Fibroblast of the conjunctiva (primary cell): ENCODE measurements around the gene TNKS2.
"Not testable (repeated sequence)": the region's sequence is repeated elsewhere in the genome, so short reads cannot be mapped to it uniquely, and the experiment has no call there.

Source experiments
- DNase-seq: peaks from one replicate; pipeline ENCODE4 v3.0.0-alpha.2; 2010; ENCODE audit warnings: low read depth

Gene TNKS2

DNA sequence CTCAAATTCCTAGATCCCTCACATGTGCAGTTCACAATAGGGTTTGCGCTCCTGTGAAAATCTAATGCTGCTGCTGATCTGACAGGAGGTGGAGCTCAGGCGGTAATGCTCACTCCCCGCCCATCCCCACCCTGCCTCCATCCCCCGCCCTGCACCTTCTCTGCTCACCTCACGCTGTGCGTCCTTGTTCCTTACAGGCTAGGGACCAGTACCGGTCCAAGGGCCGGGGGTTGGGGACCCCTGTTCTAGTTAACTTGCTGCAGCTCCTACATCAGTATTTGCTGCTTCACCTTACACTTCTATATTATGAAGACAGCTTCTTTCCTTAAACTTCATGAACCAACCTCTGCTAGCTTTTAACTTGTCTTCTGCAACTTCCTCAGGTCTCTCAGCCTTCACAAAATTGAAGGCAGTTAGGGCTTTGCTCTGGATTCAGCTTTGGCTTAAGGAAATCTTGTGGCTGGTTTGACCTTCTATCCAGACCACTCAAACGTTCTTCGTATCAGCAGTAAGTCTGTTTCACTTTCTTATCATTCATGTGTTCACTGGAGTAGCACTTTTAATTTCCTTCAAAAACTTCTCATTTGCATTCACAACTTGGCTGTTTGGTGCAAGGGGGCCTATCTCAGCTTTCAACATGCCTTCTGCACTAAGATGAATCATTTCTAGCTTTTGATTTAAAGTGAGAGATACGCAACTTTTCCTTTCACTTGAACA lies 1.7 kb upstream of the TNKS2 start:
- no peak for DNase-seq

DNA sequence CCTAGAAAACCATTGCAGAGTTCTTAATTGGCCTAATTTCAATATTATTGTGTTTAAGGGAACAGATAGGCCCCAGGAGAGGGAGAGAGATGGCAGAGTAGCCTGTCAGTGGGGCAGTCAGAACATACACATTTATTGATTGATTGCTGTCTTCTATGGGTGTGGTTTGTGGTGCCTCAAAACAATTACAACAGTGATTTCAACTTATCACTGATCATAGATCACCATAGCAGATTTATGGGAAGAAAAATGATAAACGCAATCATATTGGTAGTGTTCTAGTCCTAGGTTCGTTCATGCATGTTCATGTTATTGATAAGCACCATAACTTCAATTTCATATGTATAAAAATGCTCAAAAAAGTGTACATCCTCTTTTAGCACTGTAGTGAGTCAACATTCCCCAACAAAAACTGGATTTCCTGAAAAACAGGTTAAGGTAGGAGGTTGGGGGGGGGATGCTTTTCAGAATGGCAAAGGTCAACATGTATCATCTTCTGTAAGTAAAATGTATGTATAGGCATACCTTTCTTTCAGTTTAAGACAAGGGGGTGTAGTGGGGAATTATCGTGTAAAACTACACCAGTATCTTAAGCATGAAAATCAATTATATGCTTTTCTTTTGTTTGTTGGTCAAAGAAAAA lies 1.1 kb upstream of the TNKS2 start:
- no peak for DNase-seq

DNA sequence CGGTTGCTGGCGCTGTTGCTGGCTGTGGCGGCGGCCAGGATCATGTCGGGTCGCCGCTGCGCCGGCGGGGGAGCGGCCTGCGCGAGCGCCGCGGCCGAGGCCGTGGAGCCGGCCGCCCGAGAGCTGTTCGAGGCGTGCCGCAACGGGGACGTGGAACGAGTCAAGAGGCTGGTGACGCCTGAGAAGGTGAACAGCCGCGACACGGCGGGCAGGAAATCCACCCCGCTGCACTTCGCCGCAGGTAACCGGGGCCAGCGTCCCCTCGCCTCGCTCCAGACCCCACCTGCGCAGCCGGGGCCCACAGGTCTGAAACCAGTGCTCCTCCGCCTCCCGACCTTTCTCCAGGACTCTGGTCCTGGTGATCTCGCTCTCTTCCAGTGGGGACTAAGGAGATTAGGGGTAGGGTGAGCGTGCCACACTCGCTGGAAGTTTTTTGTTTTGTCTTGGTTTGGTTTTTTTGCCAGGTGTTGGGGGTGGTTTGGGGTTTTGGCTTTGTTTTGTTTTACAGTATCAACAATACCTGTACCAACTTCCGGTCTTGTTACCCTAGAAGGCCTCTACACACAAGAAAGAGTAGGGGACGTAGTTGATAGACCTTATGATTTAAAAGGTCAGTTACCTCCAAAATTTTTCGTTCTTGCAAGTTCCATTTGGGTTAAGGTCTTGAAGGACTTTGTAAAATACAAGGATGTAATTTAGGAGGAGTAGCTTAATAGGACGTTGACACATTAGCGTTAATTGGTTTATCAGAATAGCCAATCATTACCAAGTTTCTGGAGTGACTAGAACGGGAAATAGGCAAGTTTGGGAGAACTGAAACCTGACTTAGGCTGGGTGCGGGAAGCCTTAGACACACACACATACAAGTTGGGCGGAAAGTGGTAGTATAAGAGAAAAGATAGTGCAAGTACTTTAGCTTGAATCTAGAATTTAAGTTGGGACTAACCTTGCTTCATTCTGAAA lies 704 bp downstream of the TNKS2 start:
- DNase-seq: peak; percentile 9

DNA sequence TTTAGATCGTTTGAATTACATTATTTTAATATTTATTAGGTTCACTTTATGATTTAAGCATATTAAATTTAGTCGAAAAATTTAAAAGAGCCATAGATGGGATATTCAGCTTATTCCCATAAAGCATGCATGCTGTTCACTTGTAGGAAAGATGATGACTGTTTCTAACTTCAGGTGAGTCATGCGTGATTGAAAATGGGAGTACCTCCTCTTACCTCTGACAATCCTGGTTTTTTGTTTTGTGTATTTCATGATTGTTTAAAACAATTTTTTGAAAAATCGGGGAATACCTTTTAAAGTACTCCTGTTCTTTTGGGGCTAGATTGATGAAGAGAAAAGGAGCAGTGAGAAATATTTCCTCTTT lies 1.4 kb downstream of the TNKS2 start:
- no peak for DNase-seq

DNA sequence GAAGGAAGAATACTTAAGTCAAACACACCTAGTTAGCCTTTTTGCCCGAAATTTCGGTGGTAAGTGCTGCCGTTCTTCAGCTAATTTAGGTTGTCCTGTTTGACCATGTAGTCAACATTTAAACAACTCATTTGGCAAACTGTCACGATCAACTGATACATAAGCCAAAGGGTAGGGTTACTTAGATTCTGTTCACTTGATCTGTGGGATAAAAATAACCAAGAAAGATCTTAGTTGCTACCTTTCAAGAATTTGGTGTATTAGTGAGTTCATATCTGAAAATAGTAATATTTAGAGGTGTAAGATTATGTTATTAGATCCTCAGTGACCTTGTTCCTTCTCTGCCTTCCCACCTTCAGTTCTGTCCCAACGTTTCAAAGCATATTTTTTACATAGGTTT lies 2.0 kb downstream of the TNKS2 start:
- DNase-seq: no peak

DNA sequence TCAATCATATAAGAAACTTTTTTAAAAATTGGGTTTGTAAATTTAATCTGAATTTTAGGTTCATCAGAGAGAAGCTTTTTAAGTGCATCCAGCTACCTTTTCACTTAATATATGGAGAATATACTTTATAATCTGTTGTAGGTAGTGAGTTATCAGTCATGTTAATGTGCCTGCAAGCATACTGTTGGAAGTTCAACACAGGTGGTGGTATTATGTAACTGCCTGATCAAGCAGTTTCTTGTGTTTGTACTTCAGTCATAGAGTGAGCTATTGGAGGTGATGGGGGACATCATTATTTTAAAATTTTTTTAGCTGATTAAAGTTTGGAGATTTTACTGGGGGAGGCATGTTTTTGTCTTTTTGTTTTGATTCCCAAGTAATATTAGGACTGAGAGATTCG lies 2.5 kb downstream of the TNKS2 start:
- no peak for DNase-seq

DNA sequence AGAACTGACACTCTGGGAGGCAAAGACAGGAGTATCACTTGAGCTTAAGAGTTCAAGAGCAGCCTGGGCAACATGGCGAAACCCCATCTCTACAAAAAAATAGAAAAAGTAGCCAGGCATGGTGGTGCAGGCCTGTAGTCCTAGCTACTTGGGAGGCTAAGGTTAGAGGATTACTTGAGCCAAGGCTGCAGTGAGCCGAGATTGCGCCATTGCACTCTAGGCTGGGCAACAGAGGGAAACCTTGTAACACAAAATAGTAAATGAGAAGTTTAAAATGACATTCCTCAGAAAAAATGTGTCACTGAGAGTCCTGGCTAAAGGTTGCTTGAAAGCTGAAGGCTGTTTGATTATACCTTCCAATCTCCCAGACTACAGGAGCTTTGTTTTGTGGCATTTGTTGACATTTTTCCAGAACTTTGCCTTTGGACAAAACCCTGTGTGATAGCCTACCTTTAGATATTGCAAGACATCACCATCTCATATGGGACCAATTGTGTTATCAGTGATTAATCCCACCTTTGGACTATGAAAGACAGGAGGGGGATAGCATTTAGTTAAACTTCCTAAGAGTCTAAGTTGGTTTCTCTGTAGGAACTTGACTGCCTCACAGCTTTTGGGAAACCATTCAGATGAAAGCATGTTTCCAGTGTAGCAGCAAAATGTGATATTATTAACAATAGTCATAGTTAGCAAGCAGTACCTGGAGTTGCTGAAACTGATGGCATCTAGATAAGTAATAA lies 5.3 kb downstream of the TNKS2 start:
- DNase-seq: no peak

DNA sequence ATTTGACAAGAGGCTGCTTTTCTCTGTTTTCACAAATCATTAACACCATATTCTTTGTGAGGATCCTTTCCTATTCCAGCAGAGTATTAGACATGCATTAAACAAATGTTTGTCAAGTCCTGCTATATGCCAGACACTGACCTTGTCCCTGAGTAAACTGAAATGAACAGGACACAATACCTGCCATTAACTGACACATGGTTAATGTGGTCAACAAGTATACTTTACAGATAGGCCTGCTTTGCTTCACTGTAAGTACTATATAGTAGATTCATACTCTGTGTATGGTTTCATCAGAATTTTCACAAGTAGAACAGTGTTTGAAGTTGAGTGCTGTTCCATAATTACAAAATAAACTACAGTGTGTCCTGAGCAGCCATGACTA lies 5.9 kb downstream of the TNKS2 start:
- DNase-seq: no peak

DNA sequence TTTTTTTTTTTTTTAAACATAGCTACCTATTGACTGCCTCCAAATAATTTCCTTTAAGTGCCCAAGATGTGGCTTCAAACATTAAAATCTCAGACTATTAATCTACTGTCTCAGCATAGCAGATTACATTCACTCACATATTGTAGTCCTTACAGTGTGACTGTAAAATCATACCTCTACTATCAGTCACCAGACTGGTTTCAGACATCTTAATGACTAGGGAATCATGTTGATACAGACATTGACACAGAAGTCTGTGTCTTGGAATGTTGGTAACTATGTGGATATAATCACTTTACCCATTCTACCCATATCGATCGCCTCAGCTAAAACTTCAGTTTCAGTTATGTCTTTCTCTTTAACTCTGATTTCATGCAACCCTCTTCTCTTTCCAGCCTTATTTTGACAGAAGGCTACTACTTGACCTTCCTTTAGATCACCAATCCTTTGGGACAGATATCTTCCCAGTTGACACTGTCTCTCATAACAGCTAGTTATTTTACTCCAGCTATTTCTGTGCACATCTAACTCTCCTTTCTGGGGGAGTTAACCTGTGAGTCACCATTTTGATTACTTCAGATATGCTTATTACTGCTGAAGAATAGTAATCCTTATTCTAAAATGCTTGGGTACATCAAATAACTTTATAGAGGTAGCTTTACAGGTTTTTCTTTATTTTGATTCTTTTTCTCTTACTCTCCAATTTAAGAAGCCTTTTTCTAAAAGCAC lies 7.0 kb downstream of the TNKS2 start:
- no peak for DNase-seq

DNA sequence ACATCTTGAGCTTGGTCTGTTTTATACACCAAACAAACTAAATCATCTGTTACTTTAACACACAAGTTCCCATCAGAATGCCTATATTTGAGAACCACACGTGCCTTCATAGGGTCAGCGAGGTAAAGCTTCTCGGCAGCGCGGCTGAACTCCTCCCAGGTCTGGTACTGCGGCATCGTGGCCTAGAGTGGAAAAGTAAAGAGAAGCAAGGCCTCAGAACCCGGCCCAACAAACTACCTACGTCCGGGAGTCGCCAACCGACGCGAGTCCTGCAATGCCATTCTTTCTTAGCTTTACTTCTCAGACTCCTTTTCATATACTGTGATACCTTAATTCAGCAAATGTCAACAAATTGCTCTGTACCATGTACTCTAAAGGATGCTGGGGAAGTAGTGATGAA lies 9.0 kb downstream of the TNKS2 start:
- DNase-seq: not testable (repeated sequence)

DNA sequence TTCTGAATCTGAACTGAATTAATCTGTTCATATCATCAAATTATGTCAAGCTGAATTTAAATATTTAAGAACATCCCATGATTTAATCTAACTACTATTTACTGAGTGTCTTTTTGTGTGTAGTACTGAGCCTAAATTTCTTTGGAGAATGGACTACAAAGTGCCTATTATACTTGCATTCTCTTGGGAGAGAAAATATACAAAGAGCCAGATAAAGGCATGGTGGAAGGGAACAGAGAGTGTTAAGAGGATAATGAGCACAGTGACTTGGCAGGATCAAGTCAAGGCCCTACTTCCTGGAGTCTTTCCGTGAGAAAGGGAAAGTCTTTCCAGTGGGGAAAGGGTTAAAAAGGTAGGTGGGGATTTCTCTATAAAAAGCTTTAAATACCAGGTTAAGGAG lies 15.0 kb downstream of the TNKS2 start:
- DNase-seq: no peak

DNA sequence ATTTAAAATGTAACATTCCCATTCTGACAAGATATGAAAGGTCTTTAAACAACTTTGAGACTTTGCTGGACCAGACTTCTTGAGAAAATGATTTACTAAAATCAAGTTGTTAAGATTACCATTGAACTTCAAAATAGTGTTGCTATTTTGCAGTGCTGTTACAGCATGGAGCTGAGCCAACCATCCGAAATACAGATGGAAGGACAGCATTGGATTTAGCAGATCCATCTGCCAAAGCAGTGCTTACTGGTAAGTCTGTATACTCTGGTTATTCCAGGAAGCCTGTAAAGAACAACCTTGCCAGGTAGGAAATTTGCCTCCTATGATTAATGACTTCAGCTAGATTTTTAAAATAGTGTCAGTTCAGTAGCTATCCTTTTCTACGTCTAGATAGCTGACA lies 18.8 kb downstream of the TNKS2 start:
- no peak for DNase-seq

DNA sequence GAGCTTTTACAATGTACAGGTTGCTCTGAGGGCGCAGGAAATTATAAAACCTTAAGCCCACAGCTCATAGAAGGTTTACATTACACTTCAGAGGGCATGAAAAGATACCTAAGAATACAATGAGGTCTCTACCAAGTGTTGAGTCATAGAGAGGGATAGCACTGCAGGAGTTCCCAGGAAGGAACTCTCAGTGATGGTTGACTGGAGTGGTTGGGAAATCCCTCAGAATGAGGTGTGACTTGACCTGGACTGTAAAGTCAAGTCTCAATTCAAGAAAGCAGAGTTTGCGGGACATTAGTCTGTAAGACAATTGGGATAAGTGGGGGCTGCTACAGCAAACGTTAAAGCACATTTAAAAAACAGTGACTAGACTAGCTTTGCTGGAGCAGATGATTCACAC lies 21.9 kb downstream of the TNKS2 start:
- DNase-seq: no peak

DNA sequence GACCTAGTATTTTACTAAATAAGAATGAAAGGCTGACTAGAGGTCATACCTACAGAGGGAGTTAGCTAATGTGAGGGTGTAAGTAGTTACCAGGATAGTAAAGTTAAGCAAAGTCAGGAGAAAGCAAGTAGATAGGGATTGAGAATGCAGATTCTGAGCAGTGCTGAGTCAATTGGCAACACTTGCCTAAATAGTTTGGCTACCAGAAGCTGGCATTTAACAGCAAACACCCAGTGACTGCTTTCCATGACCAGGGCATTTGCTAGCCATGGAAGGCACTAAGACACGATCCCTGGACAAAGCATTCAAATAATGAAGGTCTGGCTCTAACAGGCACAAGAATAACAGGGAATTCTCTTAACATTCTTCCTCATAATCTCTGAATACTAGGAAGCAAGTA lies 25.9 kb downstream of the TNKS2 start:
- DNase-seq: no peak

DNA sequence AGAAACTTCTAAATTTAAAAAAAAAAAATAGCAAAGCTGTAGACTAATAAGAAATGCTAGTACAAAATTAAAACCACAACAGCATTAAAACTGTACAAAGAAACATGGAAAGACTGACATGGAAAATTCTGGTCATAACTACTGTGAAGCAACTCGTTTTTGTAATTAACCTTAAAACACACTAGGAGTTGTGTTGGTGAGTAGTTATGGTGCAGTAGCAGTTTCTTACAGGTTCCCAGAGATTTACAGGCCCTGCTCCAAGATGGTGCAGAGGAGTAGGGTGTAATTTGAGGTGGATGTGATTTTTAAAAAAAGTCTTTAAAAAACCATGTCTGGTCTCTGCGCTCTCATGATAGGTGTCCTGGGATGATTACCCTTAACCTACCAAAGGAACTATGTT lies 31.0 kb downstream of the TNKS2 start:
- DNase-seq: no peak

DNA sequence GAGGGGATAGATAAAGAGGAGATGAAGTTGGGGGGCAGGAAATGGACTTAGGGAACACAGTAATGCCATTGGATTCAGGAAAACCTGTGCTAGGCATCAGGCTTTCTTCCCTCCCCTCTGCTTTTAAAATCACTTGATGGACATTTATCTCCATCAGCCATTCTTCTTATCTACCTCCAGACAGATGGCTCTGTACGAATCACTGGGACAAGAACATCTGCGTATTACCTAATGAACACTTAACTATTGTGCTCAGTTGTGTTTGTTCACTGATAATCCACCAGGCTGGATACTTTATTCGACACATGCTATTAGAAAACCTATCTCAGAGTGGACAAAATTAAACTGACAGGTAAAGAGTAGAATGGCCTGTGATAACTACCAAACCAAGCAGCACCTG lies 40.0 kb downstream of the TNKS2 start:
- DNase-seq: no peak

DNA sequence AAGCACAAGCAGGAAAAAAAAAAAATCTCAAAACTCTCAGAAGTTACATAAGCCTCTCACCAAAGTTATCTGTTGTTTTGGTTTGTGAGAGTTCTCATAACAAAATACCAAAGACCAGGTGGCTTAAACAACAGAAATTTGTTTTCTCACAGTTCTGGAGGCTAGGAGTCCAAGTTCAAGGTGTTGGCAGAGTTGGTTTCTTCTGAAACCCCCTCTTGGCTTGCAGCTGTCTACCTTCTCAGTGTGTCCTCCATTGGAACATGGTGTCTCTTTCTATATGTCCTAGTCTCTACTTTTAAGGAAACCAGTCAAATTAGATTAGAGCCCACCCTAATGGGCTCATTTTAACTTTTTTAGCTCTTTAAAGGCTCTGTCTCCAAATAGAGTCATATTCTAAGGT lies 44.9 kb downstream of the TNKS2 start:
- DNase-seq: no peak

DNA sequence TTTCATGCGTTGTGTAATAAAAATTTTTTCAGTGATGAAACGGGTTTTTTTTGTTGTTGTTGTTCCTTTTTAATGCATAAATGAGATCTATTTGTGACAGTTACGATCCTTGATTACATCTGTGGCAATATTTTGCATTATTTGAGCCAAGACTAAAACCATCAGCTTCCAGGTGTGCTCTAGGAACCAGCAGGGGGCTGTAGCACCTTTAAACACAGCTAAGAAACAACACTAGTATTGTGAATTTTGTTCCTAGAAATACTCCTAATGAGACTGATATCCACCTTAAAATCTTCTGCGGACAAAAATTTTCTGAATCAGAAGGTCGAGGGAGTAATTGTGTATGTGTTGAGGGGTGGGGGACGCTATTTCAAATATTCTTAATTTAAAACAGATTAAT lies 58.4 kb downstream of the TNKS2 start:
- no peak for DNase-seq

DNA sequence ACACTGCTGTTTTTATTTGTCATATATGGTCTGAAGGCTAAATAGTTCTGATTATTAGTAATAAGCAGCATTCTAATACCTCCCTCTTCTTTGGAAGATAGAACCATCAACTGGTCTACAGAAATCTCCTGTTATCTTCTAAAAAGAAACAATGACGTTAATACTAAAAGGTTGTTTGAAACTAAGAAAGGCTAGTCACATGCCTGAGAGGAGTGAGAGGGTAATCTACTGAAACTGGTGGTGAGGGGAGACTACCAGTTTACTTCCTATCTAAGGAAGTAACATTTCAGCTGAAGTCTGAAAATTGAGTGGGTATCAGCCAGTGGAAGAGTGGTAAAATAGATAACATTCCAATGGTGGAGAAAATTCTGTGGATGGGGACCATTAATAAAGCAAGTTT lies 62.7 kb downstream of the TNKS2 start:
- no peak for DNase-seq

DNA sequence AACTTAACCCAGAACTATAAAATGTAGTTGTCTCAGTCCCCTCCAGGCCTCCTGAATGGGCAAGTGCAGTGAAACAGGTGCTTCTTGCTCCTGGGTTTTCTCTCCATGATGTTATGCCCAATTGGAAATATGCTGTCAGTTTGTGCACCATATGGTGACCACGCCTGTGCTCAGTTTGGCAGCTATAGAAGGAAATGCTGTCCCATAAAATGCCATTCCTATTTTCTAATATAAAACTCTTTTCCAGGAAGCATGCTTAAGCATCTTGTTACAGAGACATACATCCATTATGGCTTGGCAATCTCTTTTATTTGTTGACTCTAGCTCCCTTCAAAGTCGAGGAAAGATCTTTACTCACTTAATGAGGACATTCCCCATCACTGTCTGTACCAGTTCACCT lies 65.9 kb downstream of the TNKS2 start:
- DNase-seq: no peak

DNA sequence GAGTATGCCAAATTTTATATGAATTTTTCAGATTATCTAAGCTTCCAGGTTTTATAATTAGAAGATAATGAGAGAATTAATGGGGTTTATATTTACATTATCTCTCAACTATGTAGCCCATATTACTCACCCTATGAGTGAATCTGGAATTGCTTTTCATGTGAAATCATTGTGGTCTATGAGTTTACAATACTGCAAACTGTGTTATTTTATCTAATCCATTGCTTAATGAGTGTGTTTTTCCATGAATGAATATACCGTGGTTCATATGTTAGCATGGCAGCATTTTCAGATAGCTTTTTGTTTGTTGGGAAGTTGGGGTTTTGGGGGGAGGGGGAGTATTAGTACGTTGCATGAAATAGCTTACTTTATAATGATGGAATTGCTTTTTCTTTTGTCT lies 66.5 kb downstream of the TNKS2 start:
- DNase-seq: no peak
